Measurements from ENCODE around the gene UPP1.
A peak's percentile ranks its signal among the peaks of the same experiment; 100 is the strongest.
"Not testable (repeated sequence)": the region's sequence is repeated elsewhere in the genome, so short reads cannot be mapped to it uniquely, and the experiment has no call there.

Gene UPP1

GRCh38 chr7:48089046-48090003 lies at the start of gene UPP1:
Gene UPP1 (plus strand): TSS chr7:48089265. CDS start chr7:48094784, 5,519 bp downstream.
- DNase-seq = peak; percentile 69

GRCh38 chr7:48040944-48041652 lies 48.0 kb upstream of the UPP1 start:
- no peak for DNase-seq

GRCh38 chr7:48041653-48041970 lies 47.5 kb upstream of the UPP1 start:
- no peak for DNase-seq

GRCh38 chr7:48042216-48042615 lies 46.8 kb upstream of the UPP1 start:
- no peak for DNase-seq

GRCh38 chr7:48042636-48043035 lies 46.4 kb upstream of the UPP1 start:
- DNase-seq = no peak

- no peak for DNase-seq
These were observed 43.8 kb upstream of the UPP1 start for GRCh38 chr7:48045195-48045765.

- no peak for DNase-seq
These were observed 42.6 kb upstream of the UPP1 start for GRCh38 chr7:48046458-48046857.

GRCh38 chr7:48048113-48048512 lies 41.0 kb upstream of the UPP1 start:
- no peak for DNase-seq

- DNase-seq = no peak
These were observed 39.2 kb upstream of the UPP1 start for GRCh38 chr7:48049850-48050249.

GRCh38 chr7:48052748-48053147 lies 36.3 kb upstream of the UPP1 start:
- no peak for DNase-seq

- DNase-seq = no peak
These were observed 35.3 kb upstream of the UPP1 start for GRCh38 chr7:48053736-48054135.

- no peak for DNase-seq
These were observed 30.1 kb upstream of the UPP1 start for GRCh38 chr7:48058990-48059389.

GRCh38 chr7:48059706-48060105 lies 29.4 kb upstream of the UPP1 start:
- DNase-seq = no peak

- no peak for DNase-seq
These were observed 25.1 kb upstream of the UPP1 start for GRCh38 chr7:48063985-48064384.

GRCh38 chr7:48067475-48067874 lies 21.6 kb upstream of the UPP1 start:
- DNase-seq = no peak

- no peak for DNase-seq
These were observed 14.8 kb upstream of the UPP1 start for GRCh38 chr7:48074204-48074654.

- no peak for DNase-seq
These were observed 11.6 kb upstream of the UPP1 start for GRCh38 chr7:48077423-48077822.

GRCh38 chr7:48078470-48078869 lies 10.6 kb upstream of the UPP1 start:
- no peak for DNase-seq

- not testable (repeated sequence) for DNase-seq
These were observed 6.7 kb upstream of the UPP1 start for GRCh38 chr7:48082378-48082777.

- no peak for DNase-seq
These were observed 5.8 kb upstream of the UPP1 start for GRCh38 chr7:48083114-48083830.

- DNase-seq = no peak
These were observed 4.2 kb upstream of the UPP1 start for GRCh38 chr7:48084727-48085432.

GRCh38 chr7:48085433-48085791 lies 3.7 kb upstream of the UPP1 start:
- DNase-seq = no peak

GRCh38 chr7:48085942-48086341 lies 3.1 kb upstream of the UPP1 start:
- DNase-seq = no peak

All from midbrain (tissue), 1 donor.